Activated effector memory CD4-positive, alpha-beta T cell treated with Interleukin-2 at 50 U/mL for 16 hours (primary cell): ENCODE results near the gene CD5L.

ENCODE experiments used
- DNase-seq: peaks from one replicate; pipeline ENCODE4 v3.0.0-alpha.2; 2020

Gene CD5L

DNA sequence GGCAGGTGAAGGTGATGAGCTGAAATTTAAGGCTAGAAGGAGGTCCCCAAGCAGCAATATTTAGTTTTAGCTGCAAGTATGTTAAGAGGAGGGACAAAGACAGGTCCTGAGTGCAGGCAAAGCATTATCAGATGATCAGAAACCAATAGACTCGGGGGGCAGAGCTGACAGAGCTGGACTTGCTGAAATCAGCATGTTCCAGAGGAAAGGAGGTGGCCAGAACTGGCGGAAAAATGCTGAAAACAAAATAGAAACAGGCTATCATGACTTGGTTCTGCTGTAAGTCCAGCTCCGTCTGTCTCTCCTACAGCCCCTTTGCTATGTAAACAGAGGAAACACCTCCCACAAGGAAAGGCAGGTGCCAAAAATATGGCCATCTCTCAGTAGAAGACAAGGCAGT lies at the start of gene CD5L:
CD5L (minus strand) TSS at position 101 of the 400 bp plus-strand sequence. CDS start 107 bp downstream, outside the sequence.
- DNase-seq: no peak

DNA sequence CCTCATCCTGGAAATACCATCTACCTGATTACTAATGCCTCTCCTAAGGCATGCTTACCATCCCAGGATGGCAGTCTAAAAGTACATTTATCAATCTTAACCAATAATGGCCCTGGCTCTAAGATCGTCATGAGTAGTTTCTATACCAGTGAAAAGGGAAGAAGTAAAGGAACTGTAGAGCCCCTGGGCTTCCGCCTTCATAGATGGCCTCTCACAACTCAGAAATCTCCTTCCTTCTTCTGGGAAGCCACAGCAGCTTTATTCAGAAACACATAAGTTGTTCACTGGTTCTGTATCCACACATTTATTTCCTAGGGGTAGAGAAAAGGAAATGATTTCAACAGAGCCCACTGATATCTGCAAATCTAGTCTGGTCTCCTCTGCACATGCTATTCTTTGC lies 41.0 kb upstream of the CD5L start:
- no peak for DNase-seq

DNA sequence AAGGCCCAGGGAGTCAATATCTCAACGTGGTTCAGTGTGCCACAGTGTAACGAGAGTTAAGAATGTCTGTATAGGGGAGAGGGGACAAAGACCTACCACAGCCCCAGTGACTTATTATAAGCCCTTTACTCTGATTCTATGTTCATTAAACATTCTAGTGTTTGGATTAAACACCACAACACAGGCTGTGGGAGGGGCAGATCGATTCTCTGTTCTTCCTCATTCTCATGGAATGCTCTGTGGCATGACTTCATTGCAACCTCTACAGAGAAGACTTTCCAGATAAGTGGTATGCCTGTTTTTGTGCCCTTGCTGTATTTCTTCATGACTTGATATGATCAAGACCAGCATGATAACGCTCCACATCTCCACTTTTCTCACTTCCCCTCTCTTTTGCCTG lies 39.0 kb upstream of the CD5L start:
- no peak for DNase-seq

DNA sequence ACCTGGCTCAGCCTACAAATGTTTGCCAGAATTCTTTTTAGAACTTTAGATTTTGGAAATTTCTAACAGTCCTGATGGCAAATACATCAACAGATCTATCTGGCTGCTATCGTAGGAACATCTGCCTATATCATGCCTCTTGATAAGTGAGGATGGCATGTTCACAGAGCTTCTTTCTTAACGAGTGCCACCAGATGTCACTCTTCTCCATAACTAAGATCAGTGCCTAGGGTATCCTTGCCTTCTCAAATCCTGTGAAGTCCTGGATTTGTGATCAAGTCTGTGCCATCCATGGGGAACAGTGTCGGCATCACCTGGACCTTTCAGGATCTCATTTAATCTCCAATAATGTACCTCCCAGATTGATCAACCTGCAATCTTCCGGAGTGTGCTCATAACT lies 36.5 kb upstream of the CD5L start:
- no peak for DNase-seq

DNA sequence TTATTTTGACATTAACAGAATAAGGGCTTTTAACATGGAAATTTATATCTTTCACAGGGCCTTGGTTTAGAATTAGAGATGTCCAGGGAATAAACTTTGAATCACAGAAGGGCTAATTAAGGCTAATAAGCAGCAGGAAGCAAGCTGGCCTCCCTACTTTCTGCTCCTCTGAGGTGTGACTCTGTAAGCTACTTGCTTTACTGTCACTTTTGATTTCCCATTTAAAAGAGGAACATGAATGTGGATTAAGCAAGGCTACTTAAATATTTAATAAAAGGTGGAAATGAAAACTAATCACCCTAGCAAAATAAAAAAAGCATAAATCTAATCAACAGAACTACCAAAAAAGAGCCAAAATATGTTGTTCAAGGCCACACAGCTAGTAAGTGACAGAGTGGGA lies 28.9 kb upstream of the CD5L start:
- no peak for DNase-seq

DNA sequence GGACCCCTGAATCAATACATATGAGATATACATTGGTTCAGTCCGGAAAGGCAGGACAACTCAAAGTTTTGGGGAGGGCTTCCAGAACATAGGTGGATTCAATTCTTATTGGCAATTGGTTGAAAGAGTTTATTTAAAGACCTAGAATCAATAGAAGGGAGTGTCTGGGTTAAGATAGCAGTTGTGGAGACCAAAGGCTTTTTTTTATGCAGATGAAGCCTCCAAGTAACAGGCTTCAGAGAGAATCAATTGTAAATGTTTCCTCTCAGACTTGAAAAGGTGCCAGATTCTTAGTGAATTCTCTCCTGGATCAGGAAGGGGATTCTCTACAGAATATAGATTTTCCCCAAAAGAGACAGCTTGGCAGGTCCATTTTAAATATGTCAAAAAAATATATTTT lies 27.0 kb upstream of the CD5L start:
- DNase-seq: no peak

DNA sequence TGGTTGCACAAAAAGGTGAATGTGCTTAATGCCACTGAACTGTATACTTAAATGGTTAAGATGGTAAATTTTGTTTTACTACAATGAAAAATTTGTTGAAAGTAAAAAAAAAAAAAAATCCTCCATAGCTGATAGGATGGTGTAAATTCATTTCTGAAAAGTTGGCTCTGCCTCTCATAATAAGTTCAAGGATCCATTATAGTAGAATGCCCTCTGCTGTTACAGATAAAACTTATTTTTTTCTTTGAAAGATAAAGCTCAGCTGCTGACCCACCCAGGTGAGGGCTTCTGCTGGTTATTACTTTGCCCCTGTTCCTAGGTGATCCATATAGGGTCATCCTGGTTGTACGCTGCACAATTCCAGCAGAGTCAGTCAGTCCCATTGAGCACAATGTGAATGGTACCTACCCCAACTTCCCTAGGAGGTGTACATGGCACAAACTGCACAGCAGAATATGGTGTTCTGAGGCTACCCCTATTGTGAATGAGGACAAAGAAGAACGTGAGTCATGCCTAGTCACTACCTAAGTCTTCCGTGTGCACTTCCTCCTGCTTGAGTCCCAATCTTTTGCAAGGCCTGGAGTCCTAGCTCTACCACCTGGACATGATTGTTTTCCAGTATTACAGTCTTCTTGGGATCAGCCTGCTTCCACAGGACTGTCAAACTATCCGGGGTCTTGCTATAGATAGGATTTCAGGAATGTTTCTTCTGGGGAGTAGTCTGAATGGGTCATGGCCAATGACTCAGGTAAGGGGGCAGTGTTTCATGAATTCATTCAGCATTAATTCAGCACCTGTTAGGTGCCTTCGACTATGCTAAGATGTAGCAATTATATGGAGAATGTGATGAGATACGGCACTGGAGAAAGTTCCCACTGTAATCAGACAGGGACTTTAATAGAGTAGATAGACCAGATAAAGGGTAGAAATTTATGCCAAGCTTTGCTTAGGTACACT lies 20.8 kb upstream of the CD5L start:
- DNase-seq: no peak

DNA sequence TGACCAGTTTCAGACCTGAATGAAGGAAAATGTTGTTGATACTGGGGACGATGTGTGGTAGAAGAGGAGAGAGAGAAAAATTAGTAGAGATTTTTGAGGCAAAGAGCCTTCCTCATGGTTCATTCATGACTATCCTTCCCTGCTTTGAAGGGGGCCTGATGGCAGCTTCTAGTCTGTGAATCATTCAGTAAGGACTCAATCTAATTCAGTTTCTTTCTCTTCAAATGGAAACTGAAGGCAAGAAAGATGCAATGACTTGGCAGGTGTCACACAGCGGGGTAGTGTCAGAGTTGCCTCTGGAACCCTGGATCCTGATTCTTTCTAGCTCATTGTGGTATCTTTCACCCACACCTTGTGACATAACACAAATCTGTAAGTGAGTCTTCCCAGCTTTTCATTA lies 14.9 kb upstream of the CD5L start:
- no peak for DNase-seq

DNA sequence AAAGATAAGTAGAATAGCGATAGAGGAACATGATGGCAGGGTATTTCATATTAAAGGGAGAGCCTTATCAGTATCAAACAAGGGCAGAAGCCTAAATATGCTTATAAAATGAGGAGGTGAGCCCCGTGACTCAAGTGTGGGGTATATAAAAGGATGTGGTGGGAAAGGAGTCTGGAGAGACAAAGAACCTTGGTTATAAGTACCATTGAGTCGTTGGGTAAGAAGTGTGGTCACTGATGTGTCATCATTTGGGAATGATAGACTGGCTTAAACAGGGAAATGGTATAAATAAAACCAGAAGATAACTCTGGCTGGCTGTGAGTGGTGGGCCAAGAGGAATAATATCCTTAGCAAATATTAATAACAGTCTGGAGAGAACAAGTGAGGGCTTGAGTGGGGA lies 10.9 kb upstream of the CD5L start:
- no peak for DNase-seq

DNA sequence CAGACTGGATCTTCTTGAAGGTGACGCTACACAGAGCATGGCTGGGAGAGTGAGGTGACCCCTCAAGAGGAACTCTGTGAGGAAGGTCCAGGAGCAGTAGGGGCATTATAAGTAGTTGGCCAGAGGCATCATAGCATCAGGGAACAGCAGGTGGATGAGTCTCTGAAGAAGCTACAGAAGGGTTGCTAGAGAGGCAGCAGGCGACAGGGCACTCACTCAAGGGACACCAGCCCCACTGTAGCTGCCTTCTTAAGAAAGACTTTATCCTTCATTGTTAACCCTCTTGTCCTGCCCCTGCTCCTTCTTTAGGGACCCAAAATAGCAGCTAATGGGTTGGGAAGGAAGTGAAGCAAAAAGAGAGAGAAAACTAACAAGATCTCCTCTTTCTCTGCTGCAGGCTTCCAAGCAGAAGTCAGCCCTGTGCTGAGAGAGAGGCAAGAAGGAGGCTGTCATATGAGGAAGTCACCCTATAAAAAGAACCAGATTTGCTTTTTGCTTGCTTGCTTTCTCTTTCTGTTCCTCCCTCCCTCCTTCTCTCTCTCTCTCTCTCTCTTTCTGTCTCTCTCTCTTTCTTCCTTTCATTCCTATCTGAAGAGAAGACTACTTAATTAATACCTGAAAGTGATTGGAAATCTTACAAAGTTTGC lies 7.7 kb upstream of the CD5L start:
- DNase-seq: no peak

DNA sequence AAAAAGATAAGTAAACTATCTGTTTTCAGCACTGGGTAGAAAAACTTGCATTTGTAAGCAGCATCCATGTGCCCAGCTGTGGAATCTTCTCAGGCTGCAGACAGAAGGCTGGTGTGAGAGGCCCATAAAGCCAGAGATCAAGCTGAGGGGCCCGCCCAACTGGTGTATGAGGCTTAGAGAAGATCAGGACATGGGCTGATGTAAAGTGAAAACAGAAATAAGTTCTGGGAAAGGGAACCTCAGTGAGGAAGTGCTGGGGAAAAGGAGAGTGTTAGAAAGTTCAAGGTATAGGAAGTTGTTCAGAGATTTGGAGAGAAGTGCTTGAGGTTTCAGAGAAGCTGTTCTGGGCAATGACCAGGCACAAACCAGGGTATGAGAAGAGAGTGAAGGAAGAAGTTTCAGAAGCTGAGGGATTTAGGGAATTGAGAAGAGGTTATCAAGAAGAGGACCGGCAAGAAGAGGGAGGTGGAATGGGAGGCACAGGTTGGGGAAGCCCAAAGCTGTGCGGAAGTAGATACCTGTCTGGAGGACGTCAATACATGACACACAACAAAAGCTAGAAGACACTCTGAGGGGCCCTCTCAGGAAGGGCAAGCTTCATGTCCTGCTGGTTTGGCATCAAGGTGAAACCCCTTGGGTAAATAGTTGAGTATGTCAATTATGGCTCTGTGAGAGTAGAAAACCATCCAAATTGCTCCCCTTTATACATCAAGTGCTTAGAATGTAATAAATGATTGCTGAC lies 2.7 kb upstream of the CD5L start:
- DNase-seq: no peak

DNA sequence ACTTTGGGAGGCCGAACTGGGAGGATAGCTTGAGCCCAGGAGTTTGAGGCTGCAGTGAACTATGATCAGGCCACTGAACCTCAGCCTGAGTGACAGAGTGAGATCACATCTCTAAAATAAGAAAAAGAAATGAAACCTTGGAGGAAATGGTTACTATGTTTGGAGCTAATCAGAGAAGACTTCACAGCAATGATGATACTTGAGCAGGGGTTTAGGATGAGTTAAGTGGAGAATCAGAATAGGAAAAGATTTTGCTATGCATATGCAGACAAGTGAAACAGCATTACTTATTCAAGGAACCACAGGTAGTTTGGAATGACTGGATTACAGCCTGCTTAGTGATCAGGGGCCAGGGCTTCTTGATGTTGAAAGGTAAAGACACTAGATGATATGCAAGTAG lies 1.3 kb upstream of the CD5L start:
- no peak for DNase-seq

DNA sequence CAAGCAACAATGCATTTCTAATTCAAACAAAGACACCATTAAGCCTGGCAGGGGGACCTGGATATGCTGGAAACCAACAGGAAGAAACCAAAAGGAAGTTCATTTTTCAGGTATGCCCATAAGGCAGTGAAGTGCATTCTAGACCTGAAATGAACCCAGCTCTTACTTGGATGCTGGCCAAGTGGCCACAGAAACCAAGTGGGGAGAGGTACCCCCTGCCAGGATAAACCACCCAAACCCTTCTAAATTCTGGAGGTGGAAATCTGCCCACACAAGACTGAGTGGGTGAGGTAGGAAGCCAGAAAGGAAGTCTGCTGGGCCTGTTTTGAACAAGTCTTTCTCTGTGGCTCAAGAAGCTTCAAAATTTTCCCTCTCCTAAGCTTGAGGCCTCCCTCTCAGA lies 2.6 kb downstream of the CD5L start:
- DNase-seq: no peak

DNA sequence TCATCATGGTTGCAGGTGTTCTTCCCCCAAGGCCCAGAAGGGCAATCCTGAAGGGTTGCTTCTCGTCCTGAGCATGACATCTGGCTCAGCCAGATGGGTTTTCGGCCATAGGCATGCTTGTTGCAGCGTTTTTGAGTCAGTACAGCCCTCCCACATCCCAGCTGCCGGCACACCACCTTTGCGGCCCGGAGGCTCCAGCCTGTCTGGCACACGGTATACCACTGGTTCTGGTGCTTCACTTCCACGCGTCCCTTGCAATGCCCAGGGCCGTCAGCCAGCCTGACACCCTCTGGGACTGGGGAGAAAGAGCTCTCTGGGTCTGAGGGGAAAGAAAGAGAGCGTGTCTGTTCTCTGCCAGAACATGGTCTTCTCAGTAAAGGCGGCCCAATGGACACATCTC lies 7.2 kb downstream of the CD5L start:
- DNase-seq: no peak

DNA sequence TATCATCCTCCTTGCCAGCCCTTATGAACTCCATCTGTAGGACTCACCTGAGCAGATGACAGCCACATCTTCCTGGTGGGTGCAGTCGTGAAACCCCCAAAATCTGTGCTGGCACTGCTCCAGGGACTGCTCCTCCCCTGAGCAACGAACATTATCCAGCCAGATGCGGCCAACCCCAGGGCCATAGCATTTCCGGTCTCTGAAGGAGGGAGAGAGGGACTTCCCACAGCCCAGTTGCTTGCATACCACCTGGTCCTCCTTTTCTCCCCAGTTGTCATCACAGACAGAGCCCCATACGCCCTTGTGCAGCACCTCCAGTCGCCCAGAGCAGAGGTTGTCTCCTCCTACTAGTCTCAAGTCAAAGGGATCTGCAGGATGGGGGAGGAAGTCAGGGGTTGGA lies 8.5 kb downstream of the CD5L start:
- no peak for DNase-seq

DNA sequence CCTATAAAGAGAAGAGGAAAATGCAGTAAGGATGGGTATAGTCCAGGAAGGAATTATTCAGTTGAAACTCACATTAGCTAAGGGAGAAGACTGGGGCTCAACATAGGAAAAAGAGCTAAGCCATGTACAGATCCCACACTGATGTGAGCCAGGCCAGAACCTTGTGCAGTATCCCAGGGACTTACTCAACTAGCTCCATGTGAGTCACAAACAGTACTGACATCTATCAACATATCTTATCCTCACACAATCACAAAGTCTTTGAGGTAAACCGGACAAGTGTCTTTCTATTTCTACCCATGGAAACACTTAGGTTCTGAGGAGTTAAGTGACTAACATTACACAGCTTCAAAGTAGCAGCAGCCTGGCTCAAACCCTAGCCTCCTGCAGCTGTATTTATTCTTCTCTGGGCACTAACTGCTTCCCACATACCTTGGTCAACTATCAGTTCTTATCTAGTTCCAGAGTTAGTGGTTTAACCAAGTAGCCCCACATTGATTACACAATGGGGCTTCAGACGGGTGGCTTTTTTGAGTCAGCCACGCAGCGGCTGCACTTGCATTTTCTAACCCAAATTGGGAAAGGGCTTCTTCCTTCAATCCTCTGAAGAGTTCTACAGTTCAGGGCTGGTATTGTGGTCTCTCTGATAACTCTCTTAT lies 9.5 kb downstream of the CD5L start:
- no peak for DNase-seq

DNA sequence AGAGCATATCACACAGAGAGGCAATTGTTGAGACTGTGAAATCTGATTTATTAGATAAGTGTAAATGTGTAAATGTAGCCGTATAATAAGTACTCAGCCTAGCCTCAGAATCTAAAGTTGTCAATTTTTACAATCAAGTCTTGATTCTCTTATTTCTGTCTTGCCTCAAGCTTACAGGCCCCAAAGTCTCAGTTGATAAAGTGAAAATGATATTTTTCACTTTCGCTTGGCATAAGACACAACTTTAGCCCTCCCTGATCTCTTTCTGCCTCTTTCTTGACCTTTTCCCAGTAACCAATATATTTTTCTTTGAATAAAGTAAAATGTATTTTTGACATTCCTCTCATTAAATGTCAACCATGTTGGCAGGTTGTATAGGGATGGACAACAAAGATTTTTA lies 10.7 kb downstream of the CD5L start:
- no peak for DNase-seq

DNA sequence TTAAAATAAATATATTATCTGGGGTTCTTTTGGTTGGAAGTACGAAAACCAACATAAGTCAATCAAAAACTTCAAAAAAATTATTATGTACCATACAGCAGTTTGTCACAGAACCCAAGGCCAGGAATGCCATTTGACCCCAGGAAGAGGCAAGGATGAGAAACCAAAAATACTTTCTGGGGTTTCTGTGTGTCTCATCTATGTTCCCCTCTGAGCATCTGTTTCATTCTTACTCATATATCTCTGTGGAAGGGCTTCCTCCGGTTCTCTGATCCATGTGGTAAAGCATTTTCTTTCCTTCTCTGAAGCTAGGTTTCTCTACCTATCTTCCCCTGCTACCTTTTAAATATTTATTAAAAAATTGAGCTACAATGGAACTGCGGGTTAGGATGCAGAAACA lies 11.9 kb downstream of the CD5L start:
- no peak for DNase-seq

DNA sequence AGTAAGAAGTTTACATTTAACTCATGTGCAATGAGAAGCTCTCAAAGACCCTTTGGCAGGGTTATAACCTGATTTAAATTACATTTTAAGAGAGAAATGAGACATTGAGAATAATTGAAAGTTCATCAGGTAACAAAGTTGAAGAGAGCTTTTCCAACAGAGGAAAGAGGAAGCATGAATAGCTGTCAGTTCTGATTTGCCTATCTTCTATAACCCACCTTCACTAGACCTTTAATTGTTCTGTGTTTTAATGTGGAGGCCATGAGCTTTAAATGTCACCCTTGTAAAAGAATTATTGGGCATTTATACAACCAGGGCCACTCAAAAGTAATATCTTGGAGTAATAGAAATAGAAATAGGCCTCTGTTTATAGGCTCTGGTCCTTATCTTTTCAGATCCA lies 12.4 kb downstream of the CD5L start:
- no peak for DNase-seq

DNA sequence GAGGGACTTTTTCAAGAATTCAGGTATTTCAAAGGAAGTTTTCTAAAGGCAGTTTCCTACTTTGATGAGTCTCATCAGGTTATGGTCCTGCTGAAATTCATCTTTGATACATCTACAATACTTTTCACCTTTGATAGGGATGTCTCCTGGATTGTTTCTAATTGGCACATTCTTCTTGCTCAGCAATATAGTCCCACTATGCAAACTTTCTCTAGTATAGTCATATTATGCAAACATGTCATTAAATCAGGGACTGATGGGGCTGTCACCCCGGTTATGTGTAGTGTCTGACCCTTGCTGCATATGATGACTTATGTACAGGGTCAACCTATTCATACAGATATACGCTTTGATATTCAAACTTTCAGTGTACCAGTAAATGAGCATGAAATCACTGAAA lies 21.3 kb downstream of the CD5L start:
- no peak for DNase-seq

DNA sequence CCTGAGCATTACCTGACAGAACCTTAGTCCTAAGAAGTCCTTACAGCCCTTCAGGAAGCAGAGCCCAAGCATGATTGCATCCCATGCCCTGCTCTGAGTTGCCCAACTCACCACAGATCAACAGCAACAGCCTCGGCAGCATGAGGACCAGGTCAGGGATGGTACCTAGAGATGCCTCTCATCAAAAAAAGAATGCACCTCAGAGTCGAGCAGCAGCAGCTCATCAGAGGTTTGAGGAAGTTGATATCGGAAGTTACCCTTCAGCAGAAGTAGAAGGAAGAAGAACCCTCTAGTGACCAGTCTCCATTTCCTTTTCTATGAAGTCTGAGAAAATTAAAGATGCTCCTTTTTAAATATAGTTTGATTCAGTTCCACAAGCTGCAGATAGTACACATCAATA lies 21.7 kb downstream of the CD5L start, which contains the start of gene FCRL1:
FCRL1 (minus strand) TSS at position 225 of the 400 bp plus-strand sequence; CDS start at position 142, 83 bp downstream.
- no peak for DNase-seq

DNA sequence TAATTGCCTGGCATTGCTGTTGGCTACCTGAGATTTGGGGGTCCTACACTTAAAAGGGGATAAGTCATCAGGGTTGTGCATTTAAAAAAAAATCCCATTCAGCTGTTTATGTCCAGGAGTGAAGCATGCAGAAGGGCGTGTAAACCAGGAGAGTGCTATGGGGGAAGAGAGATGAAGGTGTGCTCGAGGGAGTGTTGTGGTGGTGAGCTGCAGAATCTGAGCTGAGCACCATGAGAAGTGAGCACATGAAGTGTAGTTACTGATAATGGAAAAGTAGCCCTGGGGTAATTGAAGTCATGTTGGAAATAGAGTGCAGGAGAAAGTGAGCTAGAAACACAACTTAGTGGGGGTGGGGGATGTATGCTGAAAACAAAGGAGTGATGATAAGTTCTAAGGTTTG lies 22.4 kb downstream of the CD5L start:
- no peak for DNase-seq

DNA sequence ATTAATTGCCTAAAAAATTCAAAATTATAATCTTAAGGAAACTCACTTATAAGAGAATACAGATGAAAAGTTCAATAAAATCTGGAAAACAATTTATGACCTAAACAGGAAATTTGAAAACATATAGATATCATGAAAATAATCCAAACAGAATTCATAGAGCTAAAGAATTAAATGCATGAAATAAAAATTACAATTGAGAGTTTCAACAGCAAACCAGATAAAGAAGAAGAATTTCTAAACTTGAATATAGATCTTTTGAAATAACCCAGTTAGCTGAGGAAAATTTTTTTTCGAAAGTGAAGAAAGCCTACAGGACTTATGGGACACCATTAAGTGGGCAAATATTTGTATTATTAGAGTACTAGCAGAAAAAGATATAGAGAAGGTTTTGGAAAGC lies 28.3 kb downstream of the CD5L start:
- no peak for DNase-seq
